HG02943 (cell line): Measurements from ENCODE around the gene PIK3AP1.
"Not testable (repeated sequence)": the region's sequence is repeated elsewhere in the genome, so short reads cannot be mapped to it uniquely, and the experiment has no call there.

Experiments
- ATAC-seq: cut with Tn5 transposase; IDR thresholded peaks from one replicate; pipeline ENCODE4 v1.9.1; 2021; ENCODE audit warnings: mild to moderate bottlenecking, low read depth, moderate library complexity; ENCODE audit not compliant: unreplicated experiment

The PIK3AP1 gene

GRCh38 chr10:96699613-96700012 lies 20.7 kb downstream of the PIK3AP1 start:
- no peak for ATAC-seq

DNA sequence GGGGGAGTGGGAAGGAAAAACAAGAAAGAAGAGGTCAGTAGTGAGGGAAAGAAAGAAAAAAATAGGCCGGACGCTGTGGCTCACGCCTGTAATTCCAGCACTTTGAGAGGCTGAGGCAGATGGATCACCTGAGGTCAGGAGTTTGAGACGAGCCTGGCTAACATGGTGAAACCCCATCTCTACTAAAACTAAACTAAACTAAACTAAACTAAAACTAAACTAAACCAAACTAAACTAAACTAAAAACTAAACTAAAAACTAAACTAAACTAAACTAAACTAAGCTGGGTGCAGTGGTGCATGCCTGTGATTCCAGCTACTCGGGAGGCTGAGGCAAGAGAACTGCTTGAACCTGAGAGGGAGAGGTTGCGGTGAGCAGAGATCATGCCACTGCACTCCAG lies 22.0 kb downstream of the PIK3AP1 start:
- not testable (repeated sequence) for ATAC-seq

DNA sequence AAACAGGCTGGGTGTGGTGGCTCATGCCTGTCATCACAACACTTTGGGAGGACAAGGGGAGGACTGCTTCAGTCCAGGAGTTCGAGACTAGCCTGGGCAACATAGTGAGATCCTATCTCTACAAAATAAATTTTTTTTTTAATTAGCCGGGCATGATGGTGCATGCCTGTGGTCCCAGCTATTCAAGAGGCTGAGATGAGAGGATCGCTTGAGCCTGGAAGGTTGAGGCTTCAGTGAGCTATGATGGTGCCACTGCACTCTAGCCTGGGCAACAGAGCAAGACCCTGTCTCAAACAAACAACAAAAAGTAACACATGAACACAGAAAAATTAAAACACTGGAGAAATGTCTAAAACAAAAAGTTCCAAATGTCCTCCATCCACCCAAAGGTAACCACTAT lies 22.9 kb downstream of the PIK3AP1 start:
- no peak for ATAC-seq

- ATAC-seq: no peak
Observed at GRCh38 chr10:96696845-96697425, 23.4 kb downstream of the PIK3AP1 start.

DNA sequence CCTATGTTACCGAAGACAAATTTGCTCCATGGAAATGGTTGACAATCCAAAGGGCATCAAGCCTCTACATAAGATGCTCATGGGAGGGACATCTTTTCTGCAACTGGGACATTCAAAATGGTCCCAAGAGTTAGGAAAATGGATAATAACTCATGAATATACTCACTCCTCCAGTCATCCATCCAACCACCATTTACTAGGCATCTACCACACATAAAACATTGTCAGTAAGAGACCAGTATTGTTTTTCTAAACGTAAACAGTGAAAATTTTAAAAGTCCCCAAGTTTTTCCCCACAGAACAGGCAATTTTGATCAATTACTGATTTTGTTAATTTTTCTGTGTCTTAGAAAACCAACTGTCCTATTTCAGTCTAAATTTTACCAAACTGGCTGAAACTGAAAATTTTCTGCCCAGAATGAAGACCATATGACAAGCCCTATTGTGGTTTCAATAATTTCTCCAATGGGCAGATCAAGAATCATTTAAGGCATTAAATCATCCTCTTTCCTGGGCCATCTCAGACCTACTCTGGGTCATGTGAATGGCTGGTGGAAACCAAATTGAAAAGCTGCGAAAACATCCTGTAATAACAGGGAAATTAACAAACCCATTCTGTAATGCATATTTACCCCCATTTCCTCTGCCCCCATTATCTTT lies 24.2 kb downstream of the PIK3AP1 start:
- ATAC-seq: no peak

DNA sequence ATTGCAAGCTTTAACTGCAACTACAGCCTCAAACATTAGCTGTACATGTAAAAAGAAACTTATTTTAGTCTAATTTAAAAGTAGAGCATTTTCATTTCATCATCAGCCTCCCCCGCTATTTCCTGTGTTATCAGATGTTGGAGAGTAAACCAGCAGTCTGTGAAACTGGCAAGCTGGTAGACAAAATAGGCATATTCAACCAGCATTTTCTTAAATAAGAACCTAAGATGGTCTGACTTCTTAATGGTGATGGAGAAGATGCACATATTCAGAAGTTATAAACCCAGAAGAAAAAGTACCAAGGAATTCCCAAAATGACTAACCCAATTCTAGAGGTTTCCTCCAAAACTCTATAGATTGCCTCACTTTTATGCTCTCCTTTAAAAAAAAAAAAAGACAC lies 24.9 kb downstream of the PIK3AP1 start:
- ATAC-seq: no peak

GRCh38 chr10:96693431-96693830 lies 26.9 kb downstream of the PIK3AP1 start:
- ATAC-seq: no peak

GRCh38 chr10:96692427-96692826 lies 27.9 kb downstream of the PIK3AP1 start:
- no peak for ATAC-seq

- ATAC-seq: no peak
Observed at GRCh38 chr10:96691761-96692160, 28.6 kb downstream of the PIK3AP1 start.

DNA sequence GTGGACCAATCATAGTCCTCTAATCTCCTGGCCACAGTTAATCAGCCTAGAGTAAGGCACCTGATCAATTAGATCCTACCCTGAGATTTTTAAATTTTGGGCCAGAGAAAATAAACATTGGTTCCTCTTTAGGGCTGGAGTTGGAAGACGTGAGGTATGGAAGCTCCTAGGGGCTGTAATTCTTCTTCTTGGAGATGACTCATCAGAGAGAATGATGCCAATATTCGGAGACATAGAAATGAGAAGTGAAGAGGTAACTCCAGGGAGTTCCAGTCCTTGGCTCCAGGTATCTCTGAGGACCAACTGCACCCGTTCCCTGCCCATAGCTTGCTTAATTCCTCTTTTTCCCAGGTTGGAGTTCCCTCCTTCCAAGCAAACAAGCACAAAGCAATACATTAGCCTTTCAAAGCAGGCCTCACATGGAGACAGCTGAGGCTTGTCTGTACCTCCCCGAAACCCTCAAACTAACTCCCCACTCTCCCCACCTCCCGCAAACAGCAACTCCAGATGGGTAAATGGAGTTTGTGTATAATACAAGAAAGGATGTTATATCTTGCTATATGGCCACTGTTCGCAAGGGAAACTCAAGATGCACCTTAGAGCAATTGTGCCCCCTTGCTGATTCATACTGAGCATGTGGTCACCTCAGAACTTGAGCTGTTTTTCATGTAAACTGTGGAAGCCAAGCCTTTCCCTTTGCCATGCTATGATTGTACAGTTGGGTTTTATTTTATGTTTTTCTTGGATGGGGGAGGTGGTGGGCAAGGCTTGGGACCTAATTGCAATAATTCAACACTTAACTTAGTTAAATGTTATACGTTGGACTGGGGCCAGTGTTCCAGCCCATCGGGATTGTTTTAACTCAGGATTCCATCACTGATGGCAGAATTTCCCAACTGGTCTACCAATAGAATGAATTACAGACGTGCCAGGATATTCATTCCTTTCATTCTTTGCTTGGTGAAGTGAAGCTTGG lies 29.3 kb downstream of the PIK3AP1 start:
- no peak for ATAC-seq

GRCh38 chr10:96688789-96689188 lies 31.5 kb downstream of the PIK3AP1 start:
- no peak for ATAC-seq

DNA sequence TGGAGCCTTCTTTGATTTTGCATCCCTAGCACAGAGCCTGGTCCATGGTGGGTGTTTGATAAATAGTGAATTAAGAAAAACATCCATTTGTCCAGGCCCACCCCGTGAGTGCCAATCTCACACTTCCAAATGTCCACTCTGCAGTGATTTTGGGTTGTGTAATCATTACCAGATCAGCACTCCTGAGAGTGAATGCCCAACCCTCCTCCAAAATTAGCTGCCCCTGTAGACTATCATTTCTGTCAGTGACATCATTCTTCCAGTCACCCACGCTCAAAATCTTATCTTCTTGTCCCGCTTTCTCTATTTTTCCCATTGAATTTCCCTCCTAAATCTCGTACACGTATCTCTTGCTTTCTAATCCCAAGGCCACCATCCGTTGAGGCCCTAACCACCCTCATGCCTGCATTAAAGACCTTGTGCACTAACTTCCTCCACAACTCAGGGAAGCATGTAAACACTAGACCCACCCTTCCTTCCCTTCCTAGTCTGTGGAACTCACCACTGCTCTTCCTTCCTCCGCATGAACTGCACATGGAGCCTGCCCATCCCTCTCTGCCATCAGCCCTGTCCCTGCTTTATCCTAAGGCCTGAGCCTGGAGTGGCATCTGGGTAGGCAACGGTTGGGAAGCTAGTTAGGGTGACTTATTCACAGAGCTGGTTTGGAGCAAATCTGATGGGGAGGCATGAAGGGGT lies 32.8 kb downstream of the PIK3AP1 start:
- ATAC-seq: no peak

DNA sequence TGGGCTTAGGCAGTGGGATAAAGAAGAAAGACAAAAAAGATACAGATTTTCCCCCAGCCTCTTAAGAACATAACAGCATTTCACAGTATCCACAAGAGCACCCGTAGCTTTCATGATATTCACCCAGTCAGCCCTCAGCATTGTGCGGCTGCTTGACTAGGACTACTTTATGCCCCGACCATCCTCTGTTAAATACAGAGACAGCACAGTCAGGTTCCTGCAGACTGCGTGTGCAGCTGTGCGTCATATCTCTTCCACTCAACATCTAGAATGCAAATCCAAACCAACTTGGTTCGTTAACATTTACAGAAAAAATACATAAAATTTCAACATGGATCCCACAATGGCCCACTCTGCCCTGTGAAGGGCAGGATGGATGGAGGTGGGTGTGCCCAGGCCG lies 33.8 kb downstream of the PIK3AP1 start:
- ATAC-seq: no peak

DNA sequence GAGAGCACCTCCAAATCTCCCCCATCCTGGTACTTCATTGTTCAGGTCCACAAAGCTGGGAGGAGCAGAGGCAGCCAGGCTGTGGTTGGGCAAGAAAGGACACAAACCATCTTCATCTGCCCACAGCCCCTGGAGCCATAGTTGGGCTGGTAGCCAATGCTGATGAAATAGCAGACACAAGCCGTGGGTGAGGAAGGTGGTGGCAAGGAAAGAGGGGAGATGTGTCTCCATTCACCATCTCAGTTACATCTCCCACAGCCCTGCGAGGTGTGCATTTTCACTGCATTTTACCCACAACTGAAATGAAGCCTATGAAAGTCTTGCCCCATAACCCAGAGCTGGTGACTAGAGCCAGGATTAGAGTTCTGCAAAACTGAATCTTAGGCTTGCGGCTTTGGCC lies 35.0 kb downstream of the PIK3AP1 start:
- no peak for ATAC-seq

DNA sequence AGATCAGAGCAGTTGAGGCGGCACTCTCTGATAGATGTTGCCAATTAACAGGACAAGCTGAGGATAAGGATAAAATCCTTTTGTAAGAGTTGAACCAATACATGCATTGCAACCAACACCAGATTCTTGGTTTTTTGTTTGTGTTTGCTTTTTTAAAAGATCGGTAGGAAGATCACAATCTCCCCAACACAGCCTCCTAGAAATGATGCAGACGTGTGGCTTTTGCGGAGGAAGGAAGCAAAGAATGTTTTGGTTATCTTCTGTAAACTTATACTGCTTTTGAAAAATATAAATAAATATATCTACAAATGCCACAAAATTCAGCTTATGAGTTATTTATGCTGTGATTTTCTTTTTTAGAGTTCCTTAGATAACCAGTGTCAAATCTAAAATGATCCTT lies 35.5 kb downstream of the PIK3AP1 start:
- ATAC-seq: no peak

- ATAC-seq: no peak
Observed at GRCh38 chr10:96683710-96684109, 36.6 kb downstream of the PIK3AP1 start.

- ATAC-seq: no peak
Observed at GRCh38 chr10:96683065-96683464, 37.2 kb downstream of the PIK3AP1 start.

DNA sequence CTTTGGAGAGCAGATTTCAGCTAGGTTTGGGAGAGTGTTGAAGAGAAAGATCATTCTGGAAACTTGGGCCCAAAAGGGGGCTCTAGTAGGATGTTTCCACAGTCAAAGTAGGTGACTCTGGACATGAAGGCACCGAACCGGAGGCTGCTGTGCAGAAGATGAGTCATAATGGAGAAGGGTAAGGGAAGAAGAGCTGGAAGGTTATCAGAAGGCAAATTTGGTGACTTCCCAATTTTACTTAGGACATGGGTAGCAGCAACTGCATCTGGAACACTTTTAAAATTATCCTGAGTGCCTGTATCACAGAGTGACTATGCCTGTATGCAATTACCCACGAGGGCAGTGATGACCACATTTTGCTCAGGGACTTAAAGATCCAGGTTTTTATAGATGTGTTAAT lies 38.8 kb downstream of the PIK3AP1 start:
- no peak for ATAC-seq

GRCh38 chr10:96680463-96680862 lies 39.9 kb downstream of the PIK3AP1 start:
- not testable (repeated sequence) for ATAC-seq

GRCh38 chr10:96678725-96679124 lies 41.6 kb downstream of the PIK3AP1 start:
- no peak for ATAC-seq
